Activated naive CD4-positive, alpha-beta T cell treated with anti-CD3 and anti-CD28 coated beads, Interleukin-2, amount 50 U/mL, for 16 hours (primary cell): Measurements from ENCODE around the gene OPTN.
A peak's percentile ranks its signal among the peaks of the same experiment; 100 is the strongest.
"Not testable (repeated sequence)": the region's sequence is repeated elsewhere in the genome, so short reads cannot be mapped to it uniquely, and the experiment has no call there.

Experiments
- DNase-seq: peaks from one replicate; pipeline ENCODE4 v3.0.0-alpha.2; 2020

The OPTN gene

DNA sequence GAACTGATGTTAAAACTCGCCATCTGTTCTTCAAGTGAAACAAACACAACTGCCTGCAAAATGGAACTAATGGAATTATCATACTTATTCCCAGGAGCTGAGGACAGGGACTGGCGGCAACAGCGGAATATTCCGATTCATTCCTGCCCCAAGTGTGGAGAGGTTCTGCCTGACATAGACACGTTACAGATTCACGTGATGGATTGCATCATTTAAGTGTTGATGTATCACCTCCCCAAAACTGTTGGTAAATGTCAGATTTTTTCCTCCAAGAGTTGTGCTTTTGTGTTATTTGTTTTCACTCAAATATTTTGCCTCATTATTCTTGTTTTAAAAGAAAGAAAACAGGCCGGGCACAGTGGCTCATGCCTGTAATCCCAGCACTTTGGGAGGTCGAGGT lies 36.7 kb downstream of the OPTN start:
- DNase-seq, result no peak

GRCh38 chr10:13139150-13139549 lies 39.2 kb downstream of the OPTN start:
- DNase-seq, result no peak

- DNase-seq, result no peak
Observed at GRCh38 chr10:13139676-13140075, 39.7 kb downstream of the OPTN start.

GRCh38 chr10:13140627-13141190 lies 40.7 kb downstream of the OPTN start:
- no peak for DNase-seq

GRCh38 chr10:13143766-13144165 lies 43.8 kb downstream of the OPTN start:
- no peak for DNase-seq

DNA sequence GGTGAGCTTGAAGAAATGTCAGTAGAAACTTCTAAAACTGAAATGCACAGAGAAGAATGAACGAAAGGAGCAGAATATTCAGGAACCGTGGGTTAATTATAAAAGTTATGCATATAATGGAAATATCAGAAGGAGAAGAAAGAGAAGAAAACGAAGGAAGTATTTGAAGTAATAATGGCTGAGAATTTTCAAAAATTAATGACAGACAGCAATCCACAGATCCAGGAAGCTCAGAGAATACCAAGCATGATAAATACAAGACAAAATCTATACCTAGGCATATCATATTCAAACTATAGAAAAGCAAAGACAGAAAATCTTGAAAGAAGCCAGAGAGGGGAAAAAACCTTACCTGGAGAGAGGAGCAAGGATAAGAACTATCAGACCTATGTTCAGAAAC lies 44.9 kb downstream of the OPTN start:
- DNase-seq, result no peak

DNA sequence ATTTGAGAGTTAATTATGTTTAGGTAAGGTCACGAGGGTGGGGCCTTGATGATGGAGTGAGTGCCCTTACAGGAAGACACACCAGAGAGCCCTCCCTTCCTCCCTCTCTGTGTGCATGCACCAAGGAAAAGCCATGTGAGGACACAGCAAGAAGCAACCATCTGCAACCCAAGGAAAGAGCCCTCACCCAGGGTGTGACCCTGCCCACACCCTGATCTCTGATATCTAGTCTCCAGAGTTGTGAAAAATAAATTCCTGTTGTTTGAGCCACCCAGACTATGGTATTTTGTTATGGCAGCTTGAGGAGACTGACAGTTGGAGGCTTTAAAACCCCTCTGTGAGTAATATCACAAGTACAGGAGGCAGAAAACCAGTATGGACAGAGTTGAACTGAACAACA lies 46.4 kb downstream of the OPTN start:
- no peak for DNase-seq

DNA sequence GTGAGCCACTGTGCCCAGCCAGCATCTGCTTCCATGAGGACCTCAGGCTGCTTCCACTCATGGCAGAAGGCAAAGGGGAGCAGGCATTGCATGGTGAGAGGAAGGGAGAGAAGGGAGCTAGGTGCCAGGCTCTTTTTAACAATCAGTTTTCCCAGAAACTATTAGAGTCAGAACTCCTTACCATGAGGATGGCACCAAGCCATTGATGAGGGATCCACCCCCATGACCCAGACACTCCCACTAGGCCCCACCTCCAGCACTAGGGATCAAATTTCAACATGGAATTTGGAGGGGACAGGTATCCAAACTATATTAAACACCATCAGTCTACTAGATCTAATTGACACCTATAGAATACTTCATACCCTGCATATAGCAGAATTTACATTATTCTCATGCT lies 47.2 kb downstream of the OPTN start:
- no peak for DNase-seq

GRCh38 chr10:13152296-13152695 lies 52.3 kb downstream of the OPTN start:
- DNase-seq, result no peak

GRCh38 chr10:13155860-13156259 lies 55.9 kb downstream of the OPTN start:
- not testable (repeated sequence) for DNase-seq

DNA sequence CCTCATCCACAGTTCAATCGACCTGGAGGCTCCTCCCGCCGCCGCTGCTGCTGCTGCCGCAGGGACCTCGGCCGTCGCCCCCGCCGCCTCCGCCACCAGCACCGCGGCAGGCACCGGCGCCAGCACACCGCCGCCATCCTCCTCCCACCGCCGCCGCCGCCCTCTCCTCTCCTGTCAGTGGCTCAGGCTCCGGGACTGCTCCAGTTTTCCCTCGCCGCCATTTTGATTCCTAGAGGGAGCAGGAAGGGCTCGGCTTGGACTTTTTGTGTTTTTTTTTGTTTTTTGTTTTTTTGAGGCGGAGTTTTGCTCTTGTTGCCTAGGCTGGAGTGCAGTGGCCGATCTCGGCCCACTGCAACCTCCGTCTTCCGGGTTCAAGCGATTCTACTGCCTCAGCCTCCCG lies 58.4 kb downstream of the OPTN start:
- DNase-seq, result peak; percentile 30

- DNase-seq, result peak; percentile 97
Observed at GRCh38 chr10:13160934-13161856, 61.2 kb downstream of the OPTN start, which contains the start of gene MCM10. Gene MCM10, plus strand, starts transcription at chr10:13161558. Its CDS starts 2,645 bp downstream, at chr10:13164203.

DNA sequence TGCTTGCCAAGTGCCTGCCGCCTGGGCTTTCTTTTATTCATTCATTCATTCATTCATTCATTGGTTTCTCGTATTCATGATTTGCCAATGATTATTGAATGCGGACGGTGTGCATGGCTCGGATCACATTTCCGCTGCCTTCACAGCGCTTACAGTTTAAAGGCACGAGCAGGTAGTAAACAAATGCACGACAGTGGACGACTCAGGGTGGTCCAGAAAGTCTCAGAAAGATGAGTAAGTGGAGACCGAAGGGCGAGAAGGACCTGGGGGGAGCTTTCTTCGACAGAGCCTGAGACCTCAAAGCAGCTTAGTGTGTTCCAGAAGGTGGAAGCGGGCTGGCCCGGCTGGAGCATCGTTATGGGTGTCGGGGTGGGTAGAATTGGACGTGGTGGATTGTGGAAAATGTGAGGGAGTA lies 61.9 kb downstream of the OPTN start:
- DNase-seq, result no peak

GRCh38 chr10:13163859-13164258 lies 63.9 kb downstream of the OPTN start:
- no peak for DNase-seq

DNA sequence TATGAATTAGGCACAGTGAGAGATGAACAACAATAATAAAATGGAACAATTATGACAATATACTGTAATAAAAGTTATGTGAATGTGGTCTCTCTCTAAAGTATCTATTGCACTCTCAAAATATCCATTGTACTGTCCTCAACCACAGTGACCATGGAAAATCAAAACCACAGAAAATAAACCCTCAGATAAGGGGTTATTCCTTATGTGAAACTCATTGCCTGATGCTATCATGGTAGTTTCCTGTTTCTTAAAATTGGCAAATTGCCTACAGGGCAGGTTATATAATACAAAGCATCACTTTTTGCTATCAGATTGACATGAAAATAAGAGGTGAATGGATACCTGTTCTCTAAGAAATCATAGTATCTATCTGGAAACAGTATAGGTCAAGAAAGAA lies 65.2 kb downstream of the OPTN start:
- DNase-seq, result no peak

GRCh38 chr10:13167568-13167967 lies 67.6 kb downstream of the OPTN start:
- no peak for DNase-seq

- no peak for DNase-seq
Observed at GRCh38 chr10:13168781-13169180, 68.8 kb downstream of the OPTN start.

DNA sequence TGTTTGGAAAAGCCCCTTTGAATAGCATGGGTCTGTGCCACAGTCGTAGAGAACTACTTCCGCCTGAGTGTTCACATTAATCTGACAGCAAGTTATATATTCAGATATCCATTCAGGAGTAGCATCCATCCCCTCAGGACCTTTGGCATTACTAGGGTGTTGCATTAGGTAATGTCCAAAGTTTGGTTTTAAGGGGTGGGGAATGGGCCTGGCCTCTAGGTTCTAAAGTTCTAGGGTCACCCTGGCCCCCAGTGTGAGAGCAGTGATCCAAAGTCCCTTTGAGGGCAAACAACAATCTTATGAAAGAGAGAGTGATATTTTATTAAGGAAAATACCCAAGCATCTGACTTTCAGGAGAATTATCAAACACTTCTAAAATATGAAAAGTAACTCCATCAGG lies 73.7 kb downstream of the OPTN start:
- DNase-seq, result no peak

DNA sequence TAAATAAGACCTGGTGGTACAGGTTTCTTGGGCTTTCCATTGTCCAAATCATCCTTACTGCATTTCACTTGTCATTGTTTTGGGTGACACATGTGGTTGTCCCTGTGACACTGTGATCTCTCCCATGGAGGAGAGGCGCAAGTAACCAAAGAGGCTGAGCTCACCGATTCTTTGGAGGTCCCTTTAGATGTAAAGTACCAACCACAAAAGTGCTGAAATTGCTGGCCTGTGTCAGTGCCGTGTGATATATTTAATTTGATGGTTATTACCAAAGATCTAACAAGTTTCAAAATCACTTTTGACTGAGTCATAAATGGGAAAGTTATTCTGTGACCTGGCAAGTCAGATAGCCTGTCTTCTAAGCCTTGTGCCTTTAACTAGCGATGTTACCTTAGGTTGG lies 80.8 kb downstream of the OPTN start:
- no peak for DNase-seq

DNA sequence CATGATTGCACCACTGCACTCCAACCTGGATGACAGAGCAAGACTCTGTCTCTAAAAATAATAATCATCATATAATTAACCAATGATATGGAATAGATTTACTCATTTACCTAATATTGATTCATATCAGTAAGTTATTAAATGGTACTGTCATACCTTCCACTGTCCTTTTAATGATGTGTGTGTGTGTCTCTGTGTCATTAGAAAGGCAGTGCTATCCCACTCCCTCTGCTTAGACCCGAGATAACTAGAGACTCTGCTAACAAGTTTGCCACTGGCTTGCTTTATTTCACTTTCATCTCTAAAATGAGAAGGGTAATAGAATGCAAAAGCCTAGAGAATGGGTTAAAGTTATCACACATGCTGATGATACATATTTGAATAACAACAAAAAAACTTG lies 82.5 kb downstream of the OPTN start:
- DNase-seq, result no peak

DNA sequence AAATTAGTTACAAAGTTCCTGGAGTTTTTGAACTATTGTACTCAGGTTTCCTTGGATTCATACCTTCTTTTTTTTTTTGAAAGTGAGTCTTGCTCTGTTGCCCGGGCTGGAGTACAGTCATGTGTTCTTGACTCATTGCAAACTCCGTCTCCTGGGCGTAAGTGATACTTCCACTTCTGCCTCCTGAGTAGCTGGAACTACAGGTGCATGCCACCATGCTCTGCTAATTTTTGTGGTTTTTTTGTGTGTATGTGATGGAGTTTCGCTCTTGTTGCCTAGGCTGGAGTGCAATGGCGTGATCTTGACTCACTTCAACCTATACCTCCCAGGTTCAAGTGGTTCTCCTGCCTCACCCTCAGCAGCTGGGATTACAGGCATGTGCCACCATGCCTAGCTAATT lies 83.7 kb downstream of the OPTN start:
- no peak for DNase-seq

DNA sequence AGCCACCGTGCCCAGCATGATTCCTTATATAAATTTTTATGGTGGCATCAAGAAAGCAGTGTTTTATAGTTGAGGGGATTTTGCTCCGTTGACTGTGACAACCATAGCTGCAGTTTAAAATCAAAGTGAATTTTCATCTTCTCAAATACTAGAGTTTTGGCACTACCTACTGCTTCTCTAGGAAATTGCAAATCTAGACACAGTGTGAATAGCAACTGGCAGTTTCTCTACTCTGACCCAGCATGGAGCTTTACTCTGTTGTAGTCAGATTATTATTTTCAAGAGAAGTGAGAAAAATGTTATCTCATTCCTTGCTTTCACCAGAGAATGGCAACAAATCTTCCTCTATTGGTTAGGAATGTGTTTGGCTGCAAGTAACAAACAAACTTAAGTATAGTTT lies 84.3 kb downstream of the OPTN start:
- no peak for DNase-seq

DNA sequence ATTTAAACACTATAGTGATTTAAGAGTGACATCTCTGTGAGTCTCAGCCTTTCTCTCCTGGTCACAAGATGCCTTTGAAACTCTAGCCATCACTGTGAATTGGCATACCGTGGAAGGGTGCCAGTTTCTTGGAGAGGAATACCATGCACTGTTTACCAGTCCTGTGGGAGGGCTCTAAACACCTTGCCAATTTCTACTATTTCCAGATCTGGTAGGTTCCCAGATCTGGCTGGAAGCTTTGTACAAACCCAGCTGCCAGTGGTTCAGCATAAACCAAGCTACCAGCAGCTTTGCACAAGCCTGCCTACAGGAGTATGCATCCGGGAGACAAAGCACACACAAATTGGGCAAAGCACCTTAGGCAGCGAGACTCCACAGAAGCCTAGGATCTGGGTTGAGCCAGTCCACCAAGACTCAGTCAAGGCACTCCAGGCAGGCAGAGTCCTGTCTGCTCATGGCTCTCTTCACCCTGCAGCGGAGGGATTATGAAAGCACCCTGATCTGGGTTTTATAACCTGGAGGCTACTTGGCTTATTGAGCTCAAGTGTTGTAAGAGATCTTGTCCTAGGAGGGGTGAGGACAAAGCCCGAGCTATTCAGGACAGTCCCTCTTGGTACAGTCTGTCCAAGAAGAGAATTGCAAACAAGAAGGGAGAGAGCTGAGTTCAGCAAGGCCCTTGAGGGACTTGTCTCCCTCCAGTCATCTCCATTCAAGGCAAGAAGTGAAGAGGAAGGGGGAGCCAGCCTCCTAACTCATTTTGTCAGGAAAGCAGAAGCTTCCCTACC lies 85.0 kb downstream of the OPTN start:
- DNase-seq, result no peak

DNA sequence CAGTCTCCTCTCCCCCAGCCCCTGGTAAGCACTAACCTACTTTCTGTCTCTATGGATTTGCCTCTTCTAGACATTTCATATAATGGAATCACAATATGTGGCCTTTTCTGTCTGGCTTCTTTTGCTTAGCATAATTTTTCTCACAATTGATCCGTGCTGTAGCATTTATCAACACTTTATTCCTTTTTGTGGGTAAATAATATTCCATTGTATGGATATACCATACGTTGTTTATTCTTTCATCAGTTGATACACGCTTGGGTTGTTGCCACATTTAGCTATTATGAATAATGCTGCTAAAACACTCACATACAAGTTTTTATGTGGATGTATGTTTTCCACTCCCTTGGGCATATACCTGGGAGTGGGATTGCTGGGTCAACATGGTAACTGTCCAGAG lies 87.2 kb downstream of the OPTN start:
- no peak for DNase-seq
